Skin epidermis (tissue), 12 donors: ENCODE results near the gene CEP19.

Experiments
- H3K27ac ChIP-seq, 21 experiments: fragments of 200-600 bp; sonication (generic) in 11 of 21; one replicate each; pipeline ENCODE4 v1.5.0; 2020; ENCODE audit warnings: mild to moderate bottlenecking in 3 of 21, inconsistent platforms in 2 of 21, moderate library complexity in 2 of 21
- H3K4me3 ChIP-seq, 7 experiments: fragments of 200-600 bp; sonication (generic) in 2 of 7; one replicate each; pipeline ENCODE4 v1.5.0; 2020; ENCODE audit warnings: inconsistent platforms in 2 of 7, mild to moderate bottlenecking in 2 of 7, moderate library complexity in 1 of 7

The CEP19 gene

DNA sequence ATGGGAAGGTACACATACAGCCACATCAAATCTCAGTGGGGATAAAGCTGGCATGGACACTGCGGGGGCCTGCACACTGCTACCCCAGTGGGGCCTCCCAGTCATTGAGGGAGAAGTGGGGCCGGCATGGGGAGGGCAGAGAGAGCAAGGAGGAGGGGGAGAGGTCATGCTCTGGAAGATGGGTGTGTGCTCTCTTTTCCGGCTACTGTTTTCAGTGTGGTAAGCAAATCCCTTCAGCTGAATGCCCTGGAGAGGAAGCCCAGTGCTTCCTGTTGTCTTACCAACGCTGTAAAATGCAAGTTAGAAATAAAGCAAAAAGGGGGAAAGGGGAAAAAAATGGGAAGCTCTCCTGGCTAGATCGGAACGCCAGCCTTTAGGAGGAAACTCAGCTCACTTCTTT is 41.7 kb downstream of the CEP19 start:
- H3K4me3 ChIP-seq, result no peak overlapping the region

DNA sequence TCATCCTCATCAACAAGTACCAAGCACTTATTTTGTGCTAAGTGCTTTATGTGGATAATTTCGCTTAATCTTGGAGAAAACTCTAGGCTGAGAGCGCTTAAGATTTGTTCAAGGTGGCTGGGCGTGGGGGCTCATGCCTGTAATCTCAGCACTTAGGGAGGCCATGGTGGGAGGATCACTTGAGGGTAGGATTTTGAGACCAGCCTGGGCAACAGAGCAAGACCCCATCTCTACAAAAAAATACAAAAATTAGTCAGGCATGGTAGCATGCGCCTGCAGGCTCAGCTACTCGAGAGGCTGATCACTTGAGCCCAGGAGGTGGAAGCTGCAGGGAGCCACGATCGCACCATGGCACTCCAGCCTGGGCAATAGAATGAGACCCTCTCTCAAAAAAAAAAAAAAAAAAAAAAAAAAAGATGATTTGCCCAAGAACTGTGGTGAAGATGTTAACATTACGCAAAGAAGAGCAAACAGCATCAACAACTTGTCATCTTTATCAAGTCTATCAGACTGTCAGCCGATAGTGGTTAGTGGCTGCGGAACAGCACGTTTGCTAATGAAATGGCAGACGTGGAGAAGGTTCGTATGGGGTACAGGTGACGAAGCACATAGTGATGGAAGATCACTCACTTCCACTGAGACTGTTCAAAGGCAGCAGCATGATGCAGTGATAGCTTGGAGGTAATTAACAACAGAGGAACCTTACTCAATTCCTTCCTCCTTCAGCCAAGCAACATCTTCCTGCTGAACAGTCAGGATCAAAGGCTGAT is 44.8 kb downstream of the CEP19 start:
- H3K4me3 ChIP-seq, result no peak overlapping the region
- H3K27ac ChIP-seq, result no peak overlapping the region

More for the DNA sequence above, 41.7 kb downstream of the CEP19 start:
- peak overlapping the region in 2 of 21 experiments; percentile 16 to 19 for H3K27ac ChIP-seq

DNA sequence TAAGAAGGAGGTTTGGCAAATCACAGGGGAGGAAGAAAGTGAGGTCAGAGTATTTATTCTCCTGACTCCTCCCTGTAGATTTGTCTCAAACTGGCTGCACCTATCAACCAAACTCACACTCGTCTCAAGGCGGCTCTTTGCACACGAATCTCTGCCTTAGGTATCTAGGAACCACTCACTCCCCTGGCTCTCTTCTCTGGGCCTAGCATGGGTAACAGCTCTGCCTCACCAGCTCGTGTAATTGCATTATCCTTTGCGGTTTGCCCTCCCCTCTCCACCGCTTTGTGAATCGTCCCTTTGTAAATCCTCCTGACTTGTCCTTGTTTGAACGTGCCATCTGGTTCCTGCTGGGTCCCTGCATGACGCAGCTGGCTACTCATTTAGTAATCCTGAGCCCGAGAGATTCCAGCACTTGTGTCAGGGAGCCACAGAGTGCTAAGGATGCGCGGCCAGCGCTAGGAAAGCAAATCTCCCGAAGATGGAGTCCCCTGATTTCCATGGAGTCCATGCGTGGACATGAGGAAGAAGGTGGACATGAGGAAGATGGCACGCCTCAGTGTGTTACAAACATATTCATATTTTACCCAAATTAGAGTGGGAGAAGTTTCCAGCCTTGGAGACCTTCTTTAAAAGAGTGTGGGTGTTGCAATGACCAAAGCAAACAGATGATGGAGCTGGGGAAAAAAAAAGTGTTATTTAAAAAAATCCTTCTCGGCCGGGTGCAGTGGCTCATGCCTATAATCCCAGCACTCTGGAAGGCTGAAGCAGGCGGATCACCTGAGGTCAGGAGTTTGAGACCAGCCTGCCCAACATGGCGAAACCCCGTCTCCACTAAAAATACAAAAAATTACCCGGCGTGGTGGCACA is 45.8 kb downstream of the CEP19 start:
- H3K4me3 ChIP-seq, result no peak overlapping the region
- H3K27ac ChIP-seq, result peak overlapping the region in 1 of 21 experiments; percentile 43

DNA sequence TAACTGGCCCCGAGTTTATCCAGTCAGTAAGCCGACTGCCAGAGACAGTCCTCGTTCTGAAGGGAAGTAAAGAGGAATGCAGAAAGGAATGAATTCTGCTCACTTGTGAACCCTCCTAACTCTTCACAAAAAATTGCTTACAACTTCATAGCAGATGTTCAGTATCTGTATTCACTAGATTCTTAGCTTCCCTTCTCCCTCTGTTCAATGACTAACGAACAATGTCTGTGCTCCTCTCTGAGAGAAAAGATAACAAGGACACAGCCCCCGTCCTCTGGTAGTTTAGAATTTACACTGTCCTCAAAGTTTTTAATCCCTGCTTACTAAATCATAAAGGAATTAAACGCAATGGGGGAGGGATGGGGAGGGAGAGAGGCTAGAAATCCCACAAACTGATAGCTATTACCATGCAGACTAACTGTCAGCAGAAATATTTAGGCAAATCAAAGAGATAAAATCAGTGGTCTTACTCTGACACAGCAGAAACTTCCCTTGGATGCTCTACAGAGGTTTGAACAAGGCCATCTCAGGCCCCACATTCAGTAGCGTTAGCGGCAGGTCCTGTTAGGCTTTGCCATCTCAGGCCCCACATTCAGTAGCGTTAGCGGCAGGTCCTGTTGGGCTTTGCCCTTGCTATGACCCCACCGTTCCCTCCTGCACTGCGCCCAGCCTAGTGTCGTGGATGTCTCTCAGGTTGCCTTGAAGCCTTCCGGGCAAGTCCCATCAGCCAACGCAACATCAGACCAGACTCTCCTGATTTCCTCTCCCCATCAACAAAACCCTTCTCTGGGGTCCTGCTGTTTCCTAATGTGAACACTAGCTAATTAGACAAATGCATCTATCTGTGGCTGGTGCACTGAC is 49.1 kb downstream of the CEP19 start:
- Histone ChIP-seq H3K4me3 (no peak overlapping the region), H3K27ac (no peak overlapping the region)

DNA sequence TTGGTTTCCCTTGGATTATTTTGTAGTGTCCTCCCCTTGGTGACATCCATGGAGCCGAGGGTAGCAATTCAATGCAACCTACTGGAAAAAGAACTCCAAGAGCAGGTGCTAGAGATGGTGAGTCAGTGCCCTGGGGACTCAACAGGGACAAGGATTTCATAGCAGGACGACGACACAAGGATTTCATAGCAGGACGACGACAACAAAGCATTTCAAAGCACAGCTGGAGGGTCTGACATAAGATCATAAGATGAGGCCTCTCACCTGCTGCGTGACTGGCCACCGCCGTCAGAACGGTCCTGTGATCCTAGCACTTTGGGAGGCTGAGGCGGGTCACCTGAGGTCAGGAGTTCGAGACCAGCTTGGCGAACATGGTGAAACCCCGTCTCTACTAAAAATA is 50.0 kb downstream of the CEP19 start:
- no peak overlapping the region for H3K4me3 ChIP-seq
- H3K27ac ChIP-seq, result no peak overlapping the region

DNA sequence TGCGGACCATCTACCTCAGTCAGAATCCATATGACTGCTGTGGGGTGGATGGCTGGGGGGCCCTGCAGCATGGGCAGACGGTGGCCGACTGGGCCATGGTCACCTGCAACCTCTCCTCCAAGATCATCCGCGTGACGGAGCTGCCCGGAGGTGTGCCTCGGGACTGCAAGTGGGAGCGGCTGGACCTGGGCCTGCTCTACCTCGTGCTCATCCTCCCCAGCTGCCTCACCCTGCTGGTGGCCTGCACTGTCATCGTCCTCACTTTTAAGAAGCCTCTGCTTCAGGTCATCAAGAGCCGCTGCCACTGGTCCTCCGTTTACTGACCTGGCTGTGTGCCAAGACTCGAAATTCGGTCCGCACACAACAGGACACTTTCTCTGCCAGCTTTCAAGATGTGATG is 50.6 kb downstream of the CEP19 start:
- peak overlapping the region in 1 of 21 experiments; percentile 16 for H3K27ac ChIP-seq
- no peak overlapping the region for H3K4me3 ChIP-seq

- no peak overlapping the region for H3K27ac ChIP-seq
- H3K4me3 ChIP-seq, result no peak overlapping the region
Measured at GRCh38 chr3:196660381-196661166, 51.5 kb downstream of the CEP19 start.

DNA sequence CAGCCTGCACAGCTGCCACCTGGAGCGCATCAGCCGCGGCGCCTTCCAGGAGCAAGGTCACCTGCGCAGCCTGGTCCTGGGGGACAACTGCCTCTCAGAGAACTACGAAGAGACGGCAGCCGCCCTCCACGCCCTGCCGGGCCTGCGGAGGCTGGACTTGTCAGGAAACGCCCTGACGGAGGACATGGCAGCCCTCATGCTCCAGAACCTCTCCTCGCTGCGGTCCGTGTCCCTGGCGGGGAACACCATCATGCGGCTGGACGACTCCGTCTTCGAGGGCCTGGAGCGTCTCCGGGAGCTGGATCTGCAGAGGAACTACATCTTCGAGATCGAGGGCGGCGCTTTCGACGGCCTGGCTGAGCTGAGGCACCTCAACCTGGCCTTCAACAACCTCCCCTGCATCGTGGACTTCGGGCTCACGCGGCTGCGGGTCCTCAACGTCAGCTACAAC is 52.1 kb downstream of the CEP19 start:
- no peak overlapping the region for H3K4me3 ChIP-seq
- H3K27ac ChIP-seq, result no peak overlapping the region
